DOHH2 (cell line): ENCODE results near the gene CLCN1.

Experiments
- H3F3A ChIP-seq: fragments of 200-600 bp; sonication (generic), shearing (Covaris generic); 2 replicates; pipeline ENCODE4 v1.6.0; 2016; ENCODE audit warnings: antibody characterized with exemption, mild to moderate bottlenecking; ENCODE audit not compliant: control insufficient read depth, insufficient read depth
- H3K27ac ChIP-seq: fragments of 200-600 bp; sonication (generic); 2 replicates; pipeline ENCODE4 v1.5.1; 2014; ENCODE audit warnings: low read depth, mild to moderate bottlenecking, low read length, moderate library complexity
- H3K27me3 ChIP-seq: fragments of 200-600 bp; sonication (generic); 2 replicates; pipeline ENCODE4 v1.6.1; 2014; ENCODE audit warnings: mild to moderate bottlenecking, low read length, mixed read lengths; ENCODE audit not compliant: control insufficient read depth
- H3K36me3 ChIP-seq: fragments of 200-600 bp; sonication (generic); 2 replicates; pipeline ENCODE4 v1.6.1; 2014; ENCODE audit warnings: mild to moderate bottlenecking, low read length, moderate library complexity, mixed read lengths; ENCODE audit not compliant: control insufficient read depth
- H3K4me1 ChIP-seq: fragments of 200-600 bp; sonication (generic); 2 replicates; pipeline ENCODE4 v1.6.1; 2014; ENCODE audit warnings: mild to moderate bottlenecking, low read length, mixed read lengths; ENCODE audit not compliant: control insufficient read depth
- H3K4me2 ChIP-seq: fragments of 200-600 bp; sonication (generic); 2 replicates; pipeline ENCODE4 v1.6.0; 2014; ENCODE audit warnings: mild to moderate bottlenecking, low read length, moderate library complexity
- H3K4me3 ChIP-seq: fragments of 200-600 bp; sonication (generic); 2 replicates; pipeline ENCODE4 v1.5.1; 2014; ENCODE audit warnings: mild to moderate bottlenecking, low read length, mixed read lengths
- H3K79me2 ChIP-seq: fragments of 200-600 bp; sonication (generic); 2 replicates; pipeline ENCODE4 v1.6.1; 2014; ENCODE audit warnings: mild to moderate bottlenecking, low read length, mixed read lengths; ENCODE audit not compliant: control insufficient read depth
- H3K9me2 ChIP-seq: fragments of 200-600 bp; sonication (generic); replicated peaks from 2 replicates; pipeline ENCODE4 v1.6.1; 2014; ENCODE audit warnings: mild to moderate bottlenecking, low read length, mixed read lengths; ENCODE audit not compliant: control insufficient read depth
- H3K9me3 ChIP-seq: fragments of 200-600 bp; sonication (generic); 2 replicates; pipeline ENCODE4 v1.6.1; 2014; ENCODE audit warnings: antibody characterized with exemption, low read length, mixed read lengths; ENCODE audit not compliant: control insufficient read depth, insufficient read depth
- H4K20me1 ChIP-seq: fragments of 200-600 bp; sonication (generic); 2 replicates; pipeline ENCODE4 v1.6.0; 2014; ENCODE audit warnings: low read depth, mild to moderate bottlenecking, antibody characterized with exemption, low read length, moderate library complexity; ENCODE audit not compliant: control insufficient read depth, insufficient read depth
- CTCF ChIP-seq: fragments of 200-600 bp; sonication (generic); IDR thresholded peaks from one replicate; pipeline ENCODE4 v1.5.1; 2014; ENCODE audit warnings: antibody characterized with exemption, mild to moderate bottlenecking, low read depth, low read length; ENCODE audit not compliant: poor library complexity, severe bottlenecking
- EZH2phosphoT487 ChIP-seq: fragments of 200-600 bp; sonication (generic); IDR thresholded peaks from 2 replicates; pipeline ENCODE4 v1.6.1; 2017; ENCODE audit warnings: borderline replicate concordance, mild to moderate bottlenecking, antibody characterized with exemption, low read length, moderate library complexity, mixed read lengths

CLCN1 gene

GRCh38 chr7:143323653-143324052, 7.7 kb downstream of the CLCN1 start:
- TF ChIP-seq EZH2phosphoT487 = no peak
- TF ChIP-seq CTCF = no peak

GRCh38 chr7:143325240-143325639, 9.3 kb downstream of the CLCN1 start:
- H3K4me3 ChIP-seq = peak overlapping the region; percentile 53
- peak overlapping the region; percentile 65 for H3K27ac ChIP-seq

More at GRCh38 chr7:143323653-143324052, 7.7 kb downstream of the CLCN1 start:
- Histone ChIP-seq H3K9me2 (no peaks in the 10 kb centered on the region), H3K4me2 (no peak overlapping the region), H3K27ac (no peak overlapping the region), H3K27me3 (no peaks in the 10 kb centered on the region), H3K36me3 (no peaks in the 10 kb centered on the region), H4K20me1 (no peaks in the 10 kb centered on the region), H3K9me3 (no peaks in the 10 kb centered on the region), H3K79me2 (no peaks in the 10 kb centered on the region), H3K4me3 (no peak overlapping the region), H3K4me1 (peaks cover 49% of the 10 kb centered on the region), H3F3A (no peaks in the 10 kb centered on the region)

GRCh38 chr7:143327903-143328302, 12.0 kb downstream of the CLCN1 start:
- H3K9me2 ChIP-seq = no peaks in the 10 kb centered on the region
- H3K27ac ChIP-seq = 0 out of 2 replicates have a peak overlapping the region, but pooled peaks have one; percentile 8
- no peaks in the 10 kb centered on the region for H3F3A ChIP-seq
- no peaks in the 10 kb centered on the region for H3K9me3 ChIP-seq
- H3K4me3 ChIP-seq = peak overlapping the region; percentile 30
- H4K20me1 ChIP-seq = no peaks in the 10 kb centered on the region
- H3K27me3 ChIP-seq = 0 out of 2 replicates have a peak, but pooled peaks cover 5% of the 10 kb centered on the region
- H3K4me1 ChIP-seq = peaks cover 54% of the 10 kb centered on the region
- H3K4me2 ChIP-seq = peak overlapping the region; percentile 53
- H3K79me2 ChIP-seq = no peaks in the 10 kb centered on the region
- TF ChIP-seq EZH2phosphoT487 (no peak), CTCF (no peak)
- no peaks in the 10 kb centered on the region for H3K36me3 ChIP-seq

More at GRCh38 chr7:143325240-143325639, 9.3 kb downstream of the CLCN1 start:
- Histone ChIP-seq H3K27me3 (no peaks in the 10 kb centered on the region), H4K20me1 (no peaks in the 10 kb centered on the region), H3K4me2 (peak overlapping the region; percentile 64), H3K36me3 (no peaks in the 10 kb centered on the region), H3F3A (no peaks in the 10 kb centered on the region), H3K4me1 (peaks cover 54% of the 10 kb centered on the region), H3K9me2 (no peaks in the 10 kb centered on the region), H3K9me3 (no peaks in the 10 kb centered on the region), H3K79me2 (no peaks in the 10 kb centered on the region)
- TF ChIP-seq CTCF (no peak), EZH2phosphoT487 (no peak)
